IMR-90 (cell line): ENCODE results near the gene MTTP. TPM values are rescaled to one million over a fixed set of nuclear protein-coding genes. Genes with fewer than 3 reads are reported as not detected.

Experiments
- ATAC-seq: fragments of 200-7000 bp; cut with Tn5 transposase; 2 replicates; pipeline ENCODE4 v1.9.1; 2020; ENCODE audit warnings: low read depth, mild to moderate bottlenecking, moderate library complexity
- BruUV-seq: library from RNA; stranded (reverse); fragments of 400-500 nt; replicated peaks from 2 replicates; lab custom pipeline; 2021; lab: Mats Ljungman, UMichigan
- CTCF ChIA-PET: fragments of 300-600 bp; formaldehyde crosslinking; extraction: SDS; loops from one replicate; lab custom pipeline; 2021; ENCODE audit warnings: antibody characterized with exemption; lab: Yijun Ruan, JAX
- POLR2A ChIA-PET: fragments of 300-600 bp; sonication (Branson Sonifier 250); formaldehyde crosslinking; loops from one replicate; lab custom pipeline; 2022; ENCODE audit warnings: antibody characterized with exemption; ENCODE audit not compliant: unreplicated experiment; lab: Charles Lee
- DNase-seq: peaks from one replicate; pipeline ENCODE4 v3.0.0; 2013
- H2AFZ ChIP-seq: replicated peaks from 2 replicates; pipeline ENCODE3; 2013; ENCODE audit warnings: low read length, mild to moderate bottlenecking; ENCODE audit not compliant: poor library complexity
- H2AK5ac ChIP-seq: 2 replicates; pipeline ENCODE4 v1.6.1; 2013; ENCODE audit warnings: low read depth, low read length, inconsistent platforms
- H2AK9ac ChIP-seq: replicated peaks from 2 replicates; pipeline ENCODE3; 2013; ENCODE audit warnings: mild to moderate bottlenecking, low read depth, low read length, moderate library complexity; ENCODE audit not compliant: poor library complexity
- H2BK120ac ChIP-seq: 2 replicates; pipeline ENCODE4 v1.6.1; 2013; ENCODE audit warnings: low read depth, low read length, inconsistent platforms
- H2BK15ac ChIP-seq: 3 replicates; pipeline ENCODE4 v1.6.1; 2013; ENCODE audit warnings: low read depth, low read length, inconsistent platforms
- H2BK20ac ChIP-seq: 2 replicates; pipeline ENCODE4 v1.6.1; 2013; ENCODE audit warnings: low read depth, mild to moderate bottlenecking, inconsistent platforms, low read length, moderate library complexity
- H2BK5ac ChIP-seq: 2 replicates; pipeline ENCODE4 v1.6.1; 2013; ENCODE audit warnings: mild to moderate bottlenecking, low read depth, low read length, inconsistent platforms; ENCODE audit not compliant: poor library complexity, severe bottlenecking
- H3K14ac ChIP-seq: replicated peaks from 2 replicates; pipeline ENCODE4 v1.6.1; 2013; ENCODE audit warnings: low read depth, low read length, inconsistent platforms
- H3K18ac ChIP-seq: 2 replicates; pipeline ENCODE4 v1.6.1; 2013; ENCODE audit warnings: low read depth, low read length, control low read depth
- H3K23ac ChIP-seq: 2 replicates; pipeline ENCODE4 v1.6.1; 2013; ENCODE audit warnings: low read depth, low read length, inconsistent platforms
- H3K27ac ChIP-seq: 2 replicates; pipeline ENCODE4 v1.5.1; 2013; ENCODE audit warnings: mild to moderate bottlenecking, control low read depth, low read length; ENCODE audit not compliant: insufficient read depth
- H3K27me3 ChIP-seq: 2 replicates; pipeline ENCODE4 v1.6.1; 2013; ENCODE audit warnings: low read length; ENCODE audit not compliant: control insufficient read depth, insufficient read depth
- H3K36me3 ChIP-seq: 2 replicates; pipeline ENCODE4 v1.6.1; 2013; ENCODE audit warnings: low read length, mixed read lengths; ENCODE audit not compliant: control insufficient read depth, insufficient read depth
- H3K4ac ChIP-seq: 2 replicates; pipeline ENCODE4 v1.6.1; 2013; ENCODE audit warnings: low read depth, low read length, inconsistent platforms
- H3K4me1 ChIP-seq: 2 replicates; pipeline ENCODE4 v1.6.1; 2013; ENCODE audit warnings: low read length, mixed read lengths; ENCODE audit not compliant: control insufficient read depth, insufficient read depth
- H3K4me2 ChIP-seq: 2 replicates; pipeline ENCODE4 v1.6.1; 2013; ENCODE audit warnings: low read depth, mild to moderate bottlenecking, control low read depth, low read length, moderate library complexity
- H3K4me3 ChIP-seq: 2 replicates; pipeline ENCODE4 v1.5.1; 2013; ENCODE audit warnings: low read depth, mild to moderate bottlenecking, control low read depth, low read length, moderate library complexity; ENCODE audit not compliant: insufficient read depth
- H3K56ac ChIP-seq: 2 replicates; pipeline ENCODE4 v1.6.1; 2013; ENCODE audit warnings: low read length, inconsistent platforms; ENCODE audit not compliant: insufficient read depth; ENCODE audit errors: extremely low read depth
- H3K79me1 ChIP-seq, 2 experiments: 2 replicates each; pipeline ENCODE4 v1.6.1; 2013; ENCODE audit warnings: low read length in 2 of 2, inconsistent platforms in 1 of 2, low read depth in 1 of 2
- H3K9ac ChIP-seq: 2 replicates; pipeline ENCODE4 v1.6.1; 2013; ENCODE audit warnings: low read depth, low read length, control low read depth
- H3K9me1 ChIP-seq: 2 replicates; pipeline ENCODE4 v1.6.1; 2013; ENCODE audit warnings: low read length, inconsistent platforms; ENCODE audit not compliant: insufficient read depth
- H3K9me3 ChIP-seq: 2 replicates; pipeline ENCODE4 v1.6.1; 2013; ENCODE audit warnings: low read length; ENCODE audit not compliant: control insufficient read depth, insufficient read depth
- H4K20me1 ChIP-seq: 2 replicates; pipeline ENCODE4 v1.6.1; 2013; ENCODE audit warnings: low read length, inconsistent platforms; ENCODE audit not compliant: insufficient read depth
- H4K5ac ChIP-seq: 2 replicates; pipeline ENCODE4 v1.6.1; 2013; ENCODE audit warnings: mild to moderate bottlenecking, low read depth, low read length, control low read depth
- H4K8ac ChIP-seq, 2 experiments: 2 replicates each; pipeline ENCODE4 v1.6.1; 2013; ENCODE audit warnings: low read depth in 2 of 2, low read length in 2 of 2, control low read depth in 1 of 2, inconsistent platforms in 1 of 2
- H4K91ac ChIP-seq: 2 replicates; pipeline ENCODE4 v1.6.1; 2013; ENCODE audit warnings: low read depth, low read length, inconsistent platforms; ENCODE audit not compliant: insufficient read depth
- CEBPB ChIP-seq: IDR thresholded peaks from 2 replicates; pipeline ENCODE4 v1.6.1; 2012; ENCODE audit warnings: low read depth, low read length, improper control_type of control experiment
- CHD1 ChIP-seq: IDR thresholded peaks from 2 replicates; pipeline ENCODE4 v1.6.1; 2012; ENCODE audit warnings: low read depth, low read length, improper control_type of control experiment
- ELK1 ChIP-seq: fragments of 150-350 bp; IDR thresholded peaks from 2 replicates; pipeline ENCODE4 v1.6.1; 2016; ENCODE audit warnings: low read depth, mild to moderate bottlenecking, low read length, moderate library complexity, borderline replicate concordance
- MAZ ChIP-seq: IDR thresholded peaks from 2 replicates; pipeline ENCODE4 v1.6.1; 2012; ENCODE audit warnings: low read depth, mild to moderate bottlenecking, low read length, improper control_type of control experiment, moderate library complexity, borderline replicate concordance
- MXI1 ChIP-seq: IDR thresholded peaks from 2 replicates; pipeline ENCODE4 v1.6.1; 2012; ENCODE audit warnings: low read depth, mild to moderate bottlenecking, low read length, moderate library complexity, borderline replicate concordance
- NFE2L2 ChIP-seq: fragments of 150-350 bp; IDR thresholded peaks from 2 replicates; pipeline ENCODE4 v1.6.1; 2016; ENCODE audit warnings: low read depth, mild to moderate bottlenecking, low read length
- RFX5 ChIP-seq: IDR thresholded peaks from 2 replicates; pipeline ENCODE4 v1.8.0; 2012; ENCODE audit warnings: low read depth, mild to moderate bottlenecking, low read length, moderate library complexity
- WGBS, 2 experiments: methylation state at CpG; one replicate each; pipeline versions ENCODE4 v1.1.5 to v1.1.7; 2013; ENCODE audit warnings: missing lambda C conversion rate in 2 of 2; ENCODE audit not compliant: insufficient read length in 1 of 2; ENCODE audit errors: extremely low coverage in 2 of 2; 5-methylcytosine and 5-hydroxymethylcytosine counted together
- dilution Hi-C: fragments of 300-500 bp; cut with HindIII; formaldehyde crosslinking; loops from one replicate; pipeline ENCODE4 v1.14.3; 2018; ENCODE audit warnings: low sequenced_read_pairs; ENCODE audit not compliant: unreplicated experiment
- in situ Hi-C: fragments of 300-500 bp; cut with MboI; formaldehyde crosslinking; loops from 3 replicates; pipeline ENCODE4 v1.14.3; 2019; ENCODE audit warnings: low sequenced_read_pairs, inconsistent platforms, mixed read lengths
- intact Hi-C: fragments of 100-400 bp; cut with micrococcal nuclease; formaldehyde crosslinking; loops from 2 replicates; pipeline ENCODE4 v1.10.0; 2022
- polyA plus RNA-seq, 3 experiments: library from polyadenylated mRNA; depleted of rRNA; stranded (reverse); fragments of >200 nt; gene quantifications; 2 replicates each; pipeline ENCODE4 v1.2.3, GENCODE V29; 2012; ENCODE audit warnings: low replicate concordance in 1 of 3
- total RNA-seq: library from RNA; depleted of rRNA; stranded (reverse); fragments of >200 nt; gene quantifications from 2 replicates; pipeline ENCODE4 v1.2.3, GENCODE V29; 2012
- TF ChIP-seq, protein P1 (sequence below): conservative IDR thresholded peaks from 2 replicates; pipeline ENCODE4 v1.5.1; 2012; ENCODE audit warnings: mild to moderate bottlenecking, low read depth, low read length, improper control_type of control experiment

The MTTP gene
- total and polyA plus RNA-seq, 2 of the 4 experiments (the other 2 are of a cell fraction) = under 0.01 to 0.03 TPM

- intact Hi-C loops = no loop called here
- no peak overlapping the region for H4K5ac ChIP-seq
- POLR2A ChIA-PET = no interaction called here
- ATAC-seq (no peak), DNase-seq (no peak)
- H3K9me1 ChIP-seq = no peaks in the 10 kb centered on the region
- H3K4me3 ChIP-seq = no peak overlapping the region
- peaks cover 2% of the 10 kb centered on the region; the same call in 1 of the 2 replicates for H3K27me3 ChIP-seq
- H3K9me3 ChIP-seq = no peaks in the 10 kb centered on the region
- H4K20me1 ChIP-seq = no peaks in the 10 kb centered on the region
- no peak overlapping the region for H4K8ac ChIP-seq
- no peak overlapping the region for H3K9ac ChIP-seq
- H2BK120ac ChIP-seq = no peak overlapping the region
- no peak overlapping the region for H4K91ac ChIP-seq
- H3K56ac ChIP-seq = no peak overlapping the region
- no TSS peak for BruUV-seq
- H3K4me2 ChIP-seq = no peak overlapping the region
- dilution Hi-C loops = no loop called here
- H3K4ac ChIP-seq = no peak overlapping the region
- no peak overlapping the region for H2BK15ac ChIP-seq
- no peak overlapping the region for H2AK5ac ChIP-seq
- H3K23ac ChIP-seq = no peak overlapping the region
- no CpG with 5 or more reads among the region's 1 CpG for WGBS, 2 experiments
- H3K18ac ChIP-seq = no peak overlapping the region
- H2BK5ac ChIP-seq = no peak overlapping the region
- H3K4me1 ChIP-seq = no peaks in the 10 kb centered on the region
- no peaks in the 10 kb centered on the region for H3K79me1 ChIP-seq
- no peak overlapping the region for H2BK20ac ChIP-seq
- H2AFZ ChIP-seq = no peak overlapping the region
- no peak for TF ChIP-seq NFE2L2
- TF ChIP-seq ELK1 = no peak
- TF ChIP-seq CHD1 = no peak
- no peak for TF ChIP-seq MXI1
- TF ChIP-seq MAZ = no peak
- TF ChIP-seq, protein P1, sequence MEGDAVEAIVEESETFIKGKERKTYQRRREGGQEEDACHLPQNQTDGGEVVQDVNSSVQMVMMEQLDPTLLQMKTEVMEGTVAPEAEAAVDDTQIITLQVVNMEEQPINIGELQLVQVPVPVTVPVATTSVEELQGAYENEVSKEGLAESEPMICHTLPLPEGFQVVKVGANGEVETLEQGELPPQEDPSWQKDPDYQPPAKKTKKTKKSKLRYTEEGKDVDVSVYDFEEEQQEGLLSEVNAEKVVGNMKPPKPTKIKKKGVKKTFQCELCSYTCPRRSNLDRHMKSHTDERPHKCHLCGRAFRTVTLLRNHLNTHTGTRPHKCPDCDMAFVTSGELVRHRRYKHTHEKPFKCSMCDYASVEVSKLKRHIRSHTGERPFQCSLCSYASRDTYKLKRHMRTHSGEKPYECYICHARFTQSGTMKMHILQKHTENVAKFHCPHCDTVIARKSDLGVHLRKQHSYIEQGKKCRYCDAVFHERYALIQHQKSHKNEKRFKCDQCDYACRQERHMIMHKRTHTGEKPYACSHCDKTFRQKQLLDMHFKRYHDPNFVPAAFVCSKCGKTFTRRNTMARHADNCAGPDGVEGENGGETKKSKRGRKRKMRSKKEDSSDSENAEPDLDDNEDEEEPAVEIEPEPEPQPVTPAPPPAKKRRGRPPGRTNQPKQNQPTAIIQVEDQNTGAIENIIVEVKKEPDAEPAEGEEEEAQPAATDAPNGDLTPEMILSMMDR = no peak
- TF ChIP-seq CEBPB = no peak
- no peak for TF ChIP-seq RFX5
- CTCF ChIA-PET = no interaction called here
- no peak overlapping the region for H2AK9ac ChIP-seq
- in situ Hi-C loops = loop anchor here (25.0 kb wide), 1 partner anchor 488 kb away; no protein-coding TSS in a partner anchor
- H3K27ac ChIP-seq = no peak overlapping the region
- no peak overlapping the region for H3K14ac ChIP-seq
- no peaks in the 10 kb centered on the region for H3K36me3 ChIP-seq
These were observed 772 bp upstream of the MTTP start for GRCh38 chr4:99573735-99574368.
